GM12872 (cell line): ENCODE data around the gene IL1RN.

Source experiments
- TF ChIP-seq, protein P1 (sequence below): IDR thresholded peaks from 3 replicates; pipeline ENCODE4 v1.5.1; 2011; ENCODE audit warnings: low read depth, mild to moderate bottlenecking, low read length, moderate library complexity; ENCODE audit not compliant: insufficient read depth

The IL1RN gene

DNA sequence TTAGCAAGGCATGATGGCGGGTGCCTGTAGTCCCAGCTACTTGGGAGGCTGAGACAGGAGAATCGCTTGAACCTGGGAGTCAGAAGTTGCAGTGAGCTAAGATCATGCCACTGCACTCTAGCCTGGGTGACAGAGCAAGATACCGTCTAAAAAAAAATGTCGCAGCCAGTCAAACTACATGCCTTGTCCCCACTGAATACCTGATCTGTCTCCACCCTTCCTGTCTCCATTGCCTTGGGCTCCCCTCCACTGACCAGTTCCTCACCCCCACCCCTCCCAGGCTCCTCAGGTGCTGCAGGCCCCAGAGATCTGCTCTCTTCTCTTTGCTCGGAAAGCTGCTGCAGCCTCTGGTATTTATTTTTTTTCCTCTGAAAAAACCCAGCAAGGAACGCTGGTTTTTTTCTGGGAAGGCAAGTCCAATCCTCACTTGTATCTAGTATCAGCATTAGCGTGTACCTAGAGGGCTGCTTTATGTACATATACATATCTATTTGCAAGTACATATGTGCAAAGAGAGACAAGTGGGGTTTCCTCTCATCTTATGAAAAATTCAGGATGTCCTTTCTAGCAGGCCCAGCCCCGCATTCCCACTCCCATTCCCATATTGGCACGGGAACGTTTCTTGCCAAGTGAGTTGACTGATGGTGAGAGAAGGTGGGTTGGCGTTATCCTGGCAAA is 50.8 kb downstream of the IL1RN start:
- TF ChIP-seq, protein P1, sequence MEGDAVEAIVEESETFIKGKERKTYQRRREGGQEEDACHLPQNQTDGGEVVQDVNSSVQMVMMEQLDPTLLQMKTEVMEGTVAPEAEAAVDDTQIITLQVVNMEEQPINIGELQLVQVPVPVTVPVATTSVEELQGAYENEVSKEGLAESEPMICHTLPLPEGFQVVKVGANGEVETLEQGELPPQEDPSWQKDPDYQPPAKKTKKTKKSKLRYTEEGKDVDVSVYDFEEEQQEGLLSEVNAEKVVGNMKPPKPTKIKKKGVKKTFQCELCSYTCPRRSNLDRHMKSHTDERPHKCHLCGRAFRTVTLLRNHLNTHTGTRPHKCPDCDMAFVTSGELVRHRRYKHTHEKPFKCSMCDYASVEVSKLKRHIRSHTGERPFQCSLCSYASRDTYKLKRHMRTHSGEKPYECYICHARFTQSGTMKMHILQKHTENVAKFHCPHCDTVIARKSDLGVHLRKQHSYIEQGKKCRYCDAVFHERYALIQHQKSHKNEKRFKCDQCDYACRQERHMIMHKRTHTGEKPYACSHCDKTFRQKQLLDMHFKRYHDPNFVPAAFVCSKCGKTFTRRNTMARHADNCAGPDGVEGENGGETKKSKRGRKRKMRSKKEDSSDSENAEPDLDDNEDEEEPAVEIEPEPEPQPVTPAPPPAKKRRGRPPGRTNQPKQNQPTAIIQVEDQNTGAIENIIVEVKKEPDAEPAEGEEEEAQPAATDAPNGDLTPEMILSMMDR, result no peak

DNA sequence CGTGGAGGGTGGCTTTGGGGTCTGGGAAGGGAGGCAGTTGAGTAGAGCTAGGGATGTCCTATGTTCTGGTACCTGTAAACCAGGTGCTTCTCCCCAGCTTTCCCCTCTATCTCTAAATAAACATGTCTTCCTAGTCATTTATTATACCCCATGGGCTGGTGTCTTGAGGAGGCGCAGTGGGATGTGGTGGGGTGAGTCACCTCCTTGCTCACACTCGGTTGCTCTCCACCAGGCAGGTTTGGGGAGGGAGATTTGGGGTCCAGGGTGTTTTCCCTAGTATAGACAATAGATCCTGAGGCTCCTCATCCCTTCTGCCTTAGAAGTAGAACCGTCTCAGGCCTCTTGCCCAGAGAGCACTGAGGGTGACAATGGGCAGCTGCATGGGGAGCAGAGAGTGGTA is 51.5 kb downstream of the IL1RN start:
- TF ChIP-seq, protein P1, result no peak

DNA sequence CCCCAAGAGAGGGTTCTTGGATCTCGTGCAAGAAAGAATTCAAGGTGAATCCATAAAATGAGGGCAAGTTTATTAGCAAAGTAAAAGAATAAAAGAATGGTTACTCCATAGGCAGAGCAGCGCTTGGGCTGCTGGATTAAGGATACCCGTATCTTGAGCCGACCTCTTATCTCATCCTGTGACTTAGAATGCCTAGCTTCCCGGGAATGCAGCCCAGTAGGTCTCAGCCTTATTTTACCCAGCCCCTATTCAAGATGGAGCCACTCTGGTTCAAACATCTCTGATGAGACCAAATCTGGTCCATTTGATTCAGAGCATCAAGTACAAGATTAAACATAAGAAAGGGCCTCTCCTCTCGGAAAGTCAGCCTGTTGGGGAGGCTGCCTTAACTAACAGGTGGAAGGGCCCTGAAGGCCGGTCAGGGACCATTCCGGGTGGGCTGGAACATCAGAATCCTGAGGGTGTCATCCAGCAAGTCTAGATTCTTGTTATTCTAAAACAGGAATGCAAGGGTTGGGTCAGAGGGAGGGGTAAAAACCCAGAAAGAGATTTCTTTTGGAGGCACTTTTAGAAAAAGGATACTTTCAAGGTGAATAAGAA is 52.1 kb downstream of the IL1RN start:
- TF ChIP-seq, protein P1, result no peak

DNA sequence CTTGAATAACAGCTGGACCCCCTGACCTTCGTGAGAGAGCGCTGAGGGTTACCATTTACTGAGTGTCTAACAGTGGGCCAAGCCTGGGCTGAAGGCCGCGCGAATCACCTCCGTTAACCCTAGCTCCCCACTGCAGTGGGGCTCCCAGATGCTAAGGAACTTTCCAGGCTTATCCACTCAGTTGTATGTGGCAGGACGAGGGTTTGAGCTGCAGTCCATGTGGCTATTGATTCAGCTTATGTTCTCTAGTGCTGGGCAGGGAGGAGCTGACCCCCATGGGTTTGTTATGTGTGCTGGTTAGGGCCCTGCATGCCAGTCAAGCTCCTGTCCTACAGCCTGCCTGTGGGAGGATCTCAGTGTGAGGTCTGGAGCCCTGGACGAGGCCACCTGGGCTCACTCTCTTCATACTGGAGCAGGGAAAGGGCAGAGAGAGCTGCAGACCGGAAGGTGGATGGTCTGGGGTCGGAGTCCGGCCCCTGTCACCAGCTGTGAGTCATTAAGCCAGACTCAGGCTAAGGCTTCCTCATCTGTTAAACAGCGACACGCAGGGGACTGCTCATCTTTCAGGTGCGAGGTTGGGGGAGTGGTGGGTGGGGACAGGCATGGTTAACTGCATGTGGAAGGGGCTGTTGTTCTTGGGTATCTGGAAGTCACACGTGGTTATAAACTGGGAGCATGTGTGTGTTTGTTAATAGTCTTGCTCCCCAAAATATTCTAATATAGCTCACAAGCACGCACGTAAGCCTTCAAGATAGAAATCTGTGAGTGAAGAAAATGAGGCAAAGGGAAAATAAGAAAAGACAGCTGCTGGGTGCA is 52.9 kb downstream of the IL1RN start:
- TF ChIP-seq, protein P1, result no peak

DNA sequence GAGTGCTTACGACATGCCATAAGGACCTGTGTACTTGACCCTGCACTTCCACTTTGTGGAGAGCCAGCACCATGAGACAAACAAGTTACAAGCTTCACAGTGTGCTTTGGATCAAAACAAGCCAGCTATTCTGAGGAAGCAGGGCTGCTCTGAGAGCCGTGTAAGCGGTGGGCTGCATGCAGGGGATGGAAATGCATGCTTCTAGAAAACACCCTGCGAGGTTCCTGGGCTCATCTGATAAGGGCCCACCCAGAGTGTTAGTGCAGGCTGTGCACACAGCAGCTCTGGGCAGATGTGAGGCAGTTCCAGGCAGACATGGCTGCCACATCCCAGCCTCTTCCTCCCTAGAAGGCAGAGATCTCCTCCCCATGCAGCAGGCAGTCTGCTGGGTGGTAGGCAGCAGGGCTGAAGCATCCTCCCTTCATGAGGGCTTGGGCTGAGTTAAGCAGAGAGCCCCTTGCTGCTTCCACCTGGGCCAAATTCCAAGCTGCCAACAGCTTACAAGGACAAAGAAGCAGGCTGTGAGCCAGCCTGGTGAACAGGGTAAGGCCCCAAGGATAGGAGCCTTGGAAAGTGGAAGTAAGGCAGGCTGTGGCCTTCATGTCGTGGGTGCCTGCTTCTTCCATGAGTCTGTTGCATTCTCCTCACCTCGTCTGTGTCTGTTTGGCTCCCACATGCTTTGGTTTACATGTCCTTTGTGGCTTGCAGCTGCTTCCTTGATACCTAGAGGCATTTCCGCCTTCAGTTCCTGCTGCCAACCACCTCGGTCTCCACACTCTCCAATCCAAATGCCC is 54.1 kb downstream of the IL1RN start:
- TF ChIP-seq, protein P1, result no peak

DNA sequence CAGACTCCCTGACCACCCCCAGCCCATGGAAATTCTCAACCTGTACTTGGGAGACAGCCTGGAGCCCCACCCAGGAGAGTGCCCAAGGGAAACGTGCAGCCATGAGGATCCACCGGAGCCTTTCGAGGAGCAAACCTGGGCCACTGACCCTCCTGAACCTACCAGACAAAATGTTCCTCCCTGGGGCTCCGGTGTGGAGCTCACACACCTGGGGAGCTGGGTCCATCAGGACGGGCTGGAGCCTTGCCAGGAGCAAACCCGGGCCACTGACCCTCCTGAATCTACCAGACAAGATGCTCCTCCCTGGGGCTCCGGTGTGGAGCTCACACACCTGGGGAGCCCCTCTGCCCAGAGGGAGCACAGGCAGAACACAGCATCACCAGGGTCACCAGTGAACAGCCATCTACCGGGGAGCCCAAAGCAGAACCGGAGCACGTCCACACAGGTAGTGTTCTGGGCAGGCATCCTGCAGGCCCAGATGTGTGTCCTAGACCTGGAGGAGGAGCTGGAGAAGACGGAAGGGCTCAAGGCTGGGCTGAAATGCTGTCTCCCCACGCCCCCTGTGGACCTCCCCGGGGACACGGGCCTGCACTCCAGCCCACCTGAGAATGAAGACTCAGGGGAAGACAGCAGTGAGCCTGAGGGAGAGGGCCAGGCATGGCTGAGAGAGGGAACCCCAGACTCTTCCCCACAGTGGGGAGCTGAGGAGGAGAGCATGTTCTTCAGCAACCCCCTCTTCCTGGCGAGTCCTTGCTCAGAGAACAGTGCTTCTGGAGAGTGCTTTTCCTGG is 55.3 kb downstream of the IL1RN start:
- TF ChIP-seq, protein P1, result no peak
